Measurements from ENCODE around the gene MT2A. TPM values are rescaled to one million over a fixed set of nuclear protein-coding genes. Genes with fewer than 3 reads are reported as not detected.

Gene MT2A
- total and polyA plus RNA-seq, 12 donors: 43.8 to 6,828 (median 557) TPM

DNA sequence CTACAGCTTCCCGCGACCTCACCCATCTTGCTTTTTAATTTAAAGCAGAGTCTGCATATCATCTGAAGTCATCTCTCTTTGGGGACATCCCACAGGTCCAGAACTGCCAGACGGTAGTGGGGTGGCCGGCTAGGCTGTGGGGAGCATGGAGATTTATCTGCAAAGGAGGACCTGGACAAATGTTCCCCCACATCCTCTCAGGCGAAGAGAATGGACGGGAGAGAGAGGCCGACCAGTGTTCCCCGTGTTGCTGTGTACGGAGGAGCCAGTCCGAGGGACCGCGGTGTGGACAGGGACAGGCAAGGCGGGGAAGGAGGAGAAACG is 23.4 kb downstream of the MT2A start:
- intact Hi-C loops (cut with DNase I): no loop called here

DNA sequence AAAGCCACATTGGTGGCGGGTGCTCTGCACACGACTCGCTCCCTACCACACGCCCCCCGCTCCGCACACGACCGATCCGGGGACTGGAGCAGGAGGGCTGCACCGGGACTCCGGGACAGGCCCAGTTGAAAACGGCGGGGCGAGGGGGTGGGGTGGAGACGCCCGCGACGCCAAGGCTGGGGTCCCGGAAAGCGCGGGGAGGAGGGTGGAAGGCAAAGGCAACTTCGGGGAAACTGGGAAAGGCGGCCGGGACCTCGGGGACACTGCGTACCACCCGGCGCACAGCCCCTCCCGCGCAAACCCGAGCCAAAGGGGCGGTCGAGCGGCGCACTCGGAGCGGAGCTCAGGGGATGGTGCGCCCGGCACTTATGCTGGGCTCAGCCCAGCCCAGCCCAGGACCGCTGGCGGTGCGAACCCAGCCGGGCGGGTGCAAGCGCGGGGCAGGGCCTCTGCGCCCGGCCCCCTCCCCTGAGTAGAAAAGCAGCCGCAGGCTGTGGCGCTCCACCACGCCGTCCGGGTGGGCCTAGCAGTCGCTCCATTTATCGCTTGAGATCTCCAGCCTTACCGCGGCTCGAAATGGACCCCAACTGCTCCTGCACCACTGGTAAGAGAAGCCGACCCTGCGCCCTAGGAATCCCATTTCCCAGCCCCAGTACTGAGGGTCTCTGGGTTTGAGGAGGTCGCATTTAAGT is 23.9 kb downstream of the MT2A start, which contains the start of gene MT1M:
MT1M (plus strand) TSS at position 504 of the 692 bp plus-strand sequence; CDS start at position 577, 73 bp downstream.
- intact Hi-C loops (cut with DNase I): no loop called here
- Histone ChIP-seq H3K36me3 (replicated peaks in 1 of 2) (no peaks in the 10 kb centered on the region), H3K27me3 (peaks cover 7% of the 10 kb centered on the region), H3K4me1 (replicated peaks in 1 of 2) (peaks cover 0 to 15% of the 10 kb centered on the region in 2 donors), H3K4me3 (peak within 1 kb of the TSS in 2 of 4 donors; percentile 32 to 53), H3K9me3 (replicated peaks in 1 of 3) (no peaks in the 10 kb centered on the region), H3K27ac (peak within 1 kb of the TSS in 3 of 5 donors; percentile 47 to 83 (median 67))
- TF ChIP-seq, protein P1, sequence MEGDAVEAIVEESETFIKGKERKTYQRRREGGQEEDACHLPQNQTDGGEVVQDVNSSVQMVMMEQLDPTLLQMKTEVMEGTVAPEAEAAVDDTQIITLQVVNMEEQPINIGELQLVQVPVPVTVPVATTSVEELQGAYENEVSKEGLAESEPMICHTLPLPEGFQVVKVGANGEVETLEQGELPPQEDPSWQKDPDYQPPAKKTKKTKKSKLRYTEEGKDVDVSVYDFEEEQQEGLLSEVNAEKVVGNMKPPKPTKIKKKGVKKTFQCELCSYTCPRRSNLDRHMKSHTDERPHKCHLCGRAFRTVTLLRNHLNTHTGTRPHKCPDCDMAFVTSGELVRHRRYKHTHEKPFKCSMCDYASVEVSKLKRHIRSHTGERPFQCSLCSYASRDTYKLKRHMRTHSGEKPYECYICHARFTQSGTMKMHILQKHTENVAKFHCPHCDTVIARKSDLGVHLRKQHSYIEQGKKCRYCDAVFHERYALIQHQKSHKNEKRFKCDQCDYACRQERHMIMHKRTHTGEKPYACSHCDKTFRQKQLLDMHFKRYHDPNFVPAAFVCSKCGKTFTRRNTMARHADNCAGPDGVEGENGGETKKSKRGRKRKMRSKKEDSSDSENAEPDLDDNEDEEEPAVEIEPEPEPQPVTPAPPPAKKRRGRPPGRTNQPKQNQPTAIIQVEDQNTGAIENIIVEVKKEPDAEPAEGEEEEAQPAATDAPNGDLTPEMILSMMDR (IDR thresholded peaks at IDR 0.05): no peak
- peak in 1 of 2 donors; percentile 37 for TF ChIP-seq POLR2A (IDR thresholded peaks at IDR 0.05)
- DNase-seq: peak in 4 of 7 donors; percentile 47 to 62 (median 50)
- 3 to 29% (median 11%) methylated on average over 12 to 61 of the region's 61 CpGs for WGBS, 4 donors

More for the DNA sequence above, 23.4 kb downstream of the MT2A start:
- peaks cover 5 to 19% of the 10 kb centered on the region in 2 donors for H3K4me1 ChIP-seq (replicated peaks in 1 of 2)
- H3K36me3 ChIP-seq (replicated peaks in 1 of 2): no peaks in the 10 kb centered on the region
- H3K4me3 ChIP-seq: peak overlapping the region in 2 of 4 donors; percentile 32 to 53
- no peaks in the 10 kb centered on the region for H3K9me3 ChIP-seq (replicated peaks in 1 of 3)
- no peak for DNase-seq
- H3K27me3 ChIP-seq: peaks cover 7% of the 10 kb centered on the region
- TF ChIP-seq, protein P1 (IDR thresholded peaks at IDR 0.05): no peak
- no peak for TF ChIP-seq POLR2A (IDR thresholded peaks at IDR 0.05)
- 37 to 58% (median 43%) methylated on average over 7 to 14 of the region's 14 CpGs for WGBS, 4 donors
- peak overlapping the region in 3 of 5 donors; percentile 47 to 83 (median 67) for H3K27ac ChIP-seq

DNA sequence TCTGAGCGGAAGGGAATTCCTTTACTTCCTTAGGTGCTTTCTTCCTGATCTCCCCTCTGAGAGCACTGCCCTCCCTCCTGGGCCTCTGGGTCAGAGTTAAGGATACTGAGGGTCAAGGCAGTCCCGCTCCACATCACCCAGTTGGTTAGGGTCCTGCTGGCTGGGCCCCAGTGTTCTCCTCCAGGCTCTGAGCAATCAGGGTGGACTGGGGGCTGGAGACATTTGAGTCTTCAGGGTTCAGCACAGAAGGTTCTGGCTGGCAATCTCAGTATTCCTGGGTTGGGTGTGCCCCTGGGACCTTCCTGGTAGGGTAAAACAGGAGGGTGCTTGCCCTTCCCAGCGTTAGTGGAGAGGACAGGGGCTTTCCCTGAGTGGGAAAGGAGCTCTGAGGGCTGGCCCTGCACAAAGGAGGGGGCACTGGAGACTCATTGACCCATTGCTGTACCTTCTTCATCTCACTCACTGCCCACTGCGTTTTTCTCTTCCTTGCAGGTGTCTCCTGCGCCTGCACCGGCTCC is 24.5 kb downstream of the MT2A start:
- H3K27ac ChIP-seq: peak overlapping the region in 2 of 5 donors; percentile 67 to 83
- 63 to 76% (median 65%) methylated on average over 5 to 6 of the region's 6 CpGs for WGBS, 4 donors
- DNase-seq: no peak
- peak overlapping the region in 2 of 4 donors; percentile 32 to 53 for H3K4me3 ChIP-seq
- intact Hi-C loops (cut with DNase I): no loop called here
- H3K4me1 ChIP-seq (replicated peaks in 1 of 2): peaks cover 0 to 15% of the 10 kb centered on the region in 2 donors
- H3K27me3 ChIP-seq: peaks cover 7% of the 10 kb centered on the region
- H3K36me3 ChIP-seq (replicated peaks in 1 of 2): no peaks in the 10 kb centered on the region
- H3K9me3 ChIP-seq (replicated peaks in 1 of 3): no peaks in the 10 kb centered on the region
- no peak for TF ChIP-seq POLR2A (IDR thresholded peaks at IDR 0.05)
- TF ChIP-seq, protein P1 (IDR thresholded peaks at IDR 0.05): no peak

DNA sequence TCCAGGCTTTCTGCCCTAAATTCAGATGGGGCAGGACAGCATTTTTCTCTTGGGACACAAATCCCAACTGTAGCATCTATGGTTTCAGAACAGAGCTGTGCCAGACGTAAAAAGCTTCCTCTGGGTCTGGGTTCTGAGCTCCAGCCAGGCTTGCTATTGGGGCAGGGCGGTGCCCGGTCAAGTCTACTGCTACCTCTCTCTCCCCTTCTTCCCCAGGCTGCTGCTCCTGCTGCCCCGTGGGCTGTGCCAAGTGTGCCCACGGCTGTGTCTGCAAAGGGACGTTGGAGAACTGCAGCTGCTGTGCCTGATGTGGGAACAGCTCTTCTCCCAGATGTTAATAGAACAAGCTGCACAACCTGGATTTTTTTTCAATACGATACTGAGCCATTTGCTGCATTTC is 25.2 kb downstream of the MT2A start:
- Histone ChIP-seq H3K4me3 (no peak overlapping the region), H3K36me3 (replicated peaks in 1 of 2) (no peaks in the 10 kb centered on the region), H3K27ac (no peak overlapping the region), H3K9me3 (replicated peaks in 1 of 3) (no peaks in the 10 kb centered on the region), H3K4me1 (replicated peaks in 1 of 2) (peaks cover 0 to 16% of the 10 kb centered on the region in 2 donors), H3K27me3 (peaks cover 7% of the 10 kb centered on the region)
- 70 to 87% (median 83%) methylated on average over 6 to 7 of the region's 7 CpGs for WGBS, 4 donors
- DNase-seq: no peak
- no peak for TF ChIP-seq POLR2A (IDR thresholded peaks at IDR 0.05)
- TF ChIP-seq, protein P1 (IDR thresholded peaks at IDR 0.05): no peak
- intact Hi-C loops (cut with DNase I): no loop called here
